C4-2B (cell line): ENCODE data around the gene TMEM254.

Experiments
- ZFX ChIP-seq: fragments of 450-650 bp; IDR thresholded peaks from 2 replicates; pipeline ENCODE4 v1.6.1; 2017
- TF ChIP-seq, protein P1 (sequence below): fragments of 450-650 bp; conservative IDR thresholded peaks from 2 replicates; pipeline ENCODE4 v1.5.1; 2017; ENCODE audit warnings: mild to moderate bottlenecking

DNA sequence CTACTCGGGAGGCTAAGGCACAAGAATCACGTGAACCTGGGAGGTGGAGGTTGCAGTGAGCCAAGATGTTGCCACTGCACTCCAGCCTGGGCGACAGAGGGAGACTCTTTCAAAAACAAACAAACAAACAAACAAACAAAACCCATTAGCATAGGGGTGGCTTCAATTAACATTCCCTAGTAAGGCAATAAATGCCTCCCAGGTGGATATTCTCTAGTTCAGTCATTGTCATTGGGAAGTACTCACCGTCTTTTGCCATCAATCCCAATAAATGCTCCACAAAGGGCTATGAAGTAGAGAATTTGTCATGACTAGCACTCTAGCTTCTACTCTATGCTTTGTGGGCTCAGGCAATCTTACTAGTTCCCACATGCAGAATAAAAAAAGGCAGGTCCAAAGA is 11.7 kb upstream of the TMEM254 start:
- TF ChIP-seq, protein P1, sequence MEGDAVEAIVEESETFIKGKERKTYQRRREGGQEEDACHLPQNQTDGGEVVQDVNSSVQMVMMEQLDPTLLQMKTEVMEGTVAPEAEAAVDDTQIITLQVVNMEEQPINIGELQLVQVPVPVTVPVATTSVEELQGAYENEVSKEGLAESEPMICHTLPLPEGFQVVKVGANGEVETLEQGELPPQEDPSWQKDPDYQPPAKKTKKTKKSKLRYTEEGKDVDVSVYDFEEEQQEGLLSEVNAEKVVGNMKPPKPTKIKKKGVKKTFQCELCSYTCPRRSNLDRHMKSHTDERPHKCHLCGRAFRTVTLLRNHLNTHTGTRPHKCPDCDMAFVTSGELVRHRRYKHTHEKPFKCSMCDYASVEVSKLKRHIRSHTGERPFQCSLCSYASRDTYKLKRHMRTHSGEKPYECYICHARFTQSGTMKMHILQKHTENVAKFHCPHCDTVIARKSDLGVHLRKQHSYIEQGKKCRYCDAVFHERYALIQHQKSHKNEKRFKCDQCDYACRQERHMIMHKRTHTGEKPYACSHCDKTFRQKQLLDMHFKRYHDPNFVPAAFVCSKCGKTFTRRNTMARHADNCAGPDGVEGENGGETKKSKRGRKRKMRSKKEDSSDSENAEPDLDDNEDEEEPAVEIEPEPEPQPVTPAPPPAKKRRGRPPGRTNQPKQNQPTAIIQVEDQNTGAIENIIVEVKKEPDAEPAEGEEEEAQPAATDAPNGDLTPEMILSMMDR = no peak
- TF ChIP-seq ZFX = no peak
